Stimulated activated naive B cell treated with anti-CD40 and anti-IgM and Interleukin-4, amounts not matched to agents 10 μg/mL and 1 μg/mL and 100 μg/mL, for 72 hours (primary cell): ENCODE data around the gene TOGARAM1.
A peak's percentile ranks its signal among the peaks of the same experiment; 100 is the strongest.
"Not testable (repeated sequence)": the region's sequence is repeated elsewhere in the genome, so short reads cannot be mapped to it uniquely, and the experiment has no call there.

Source experiments
- ATAC-seq, 2 donors: fragments of 150-1000 bp; cut with Tn5 transposase; replicated peaks; 2 replicates each; pipeline ENCODE4 v1.10.0; 2021; ENCODE audit warnings: moderate library complexity in 1 of 2
- DNase-seq: peaks from one replicate; pipeline ENCODE4 v3.0.0; 2021
- H3K27ac Mint-ChIP-seq: one replicate; pipeline ENCODE4 v1.8.0; 2022; ENCODE audit warnings: mild to moderate bottlenecking, mixed read lengths
- H3K27me3 Mint-ChIP-seq, 2 donors: one replicate each; pipeline ENCODE4 v1.8.0; 2022; ENCODE audit warnings: mixed read lengths in 2 of 2
- H3K36me3 Mint-ChIP-seq, 2 donors: one replicate each; pipeline ENCODE4 v1.8.0; 2022; ENCODE audit warnings: mixed read lengths in 2 of 2, mild to moderate bottlenecking in 1 of 2
- H3K4me1 Mint-ChIP-seq, 2 donors: one replicate each; pipeline ENCODE4 v1.8.0; 2022; ENCODE audit warnings: mixed read lengths in 2 of 2, mild to moderate bottlenecking in 1 of 2
- H3K4me3 Mint-ChIP-seq, 2 donors: one replicate each; pipeline ENCODE4 v1.8.0; 2022; ENCODE audit warnings: mild to moderate bottlenecking in 2 of 2, mixed read lengths in 2 of 2, moderate library complexity in 1 of 2
- H3K9me3 Mint-ChIP-seq, 2 donors: one replicate each; pipeline ENCODE4 v1.8.0; 2022; ENCODE audit warnings: mixed read lengths in 2 of 2, mild to moderate bottlenecking in 1 of 2

Gene TOGARAM1

DNA sequence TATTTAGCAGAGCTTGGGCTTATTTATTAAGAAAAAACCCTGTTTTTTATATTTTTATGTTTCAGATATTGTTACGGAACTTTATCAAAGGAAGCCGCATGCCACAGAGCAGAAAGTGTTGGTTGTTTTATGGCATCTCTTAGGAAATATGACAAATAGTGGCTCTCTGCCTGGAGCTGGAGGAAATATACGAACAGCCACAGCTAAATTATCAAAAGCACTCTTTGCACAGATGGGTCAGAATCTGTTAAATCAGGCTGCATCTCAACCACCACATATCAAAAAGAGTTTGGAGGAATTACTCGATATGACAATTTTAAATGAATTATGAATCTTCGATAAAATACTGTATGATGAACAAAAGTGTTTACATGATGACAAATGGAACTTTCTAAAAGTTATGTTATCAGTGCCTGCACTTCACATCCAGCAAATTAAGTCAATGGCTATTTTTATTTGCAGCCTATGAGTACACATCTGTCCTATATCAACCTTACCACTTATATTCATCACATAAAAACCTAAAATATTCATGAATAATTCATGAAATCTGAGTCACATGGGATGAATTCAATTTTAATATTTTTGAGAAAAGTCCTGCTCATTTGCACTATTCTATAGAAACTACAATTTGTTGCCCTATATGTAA, 111.4 kb downstream of the TOGARAM1 start:
- no peak for DNase-seq
- Mint-ChIP-seq H3K4me1 (peaks cover 0 to 5% of the 10 kb centered on the region in 2 donors), H3K36me3 (peaks cover 4 to 6% of the 10 kb centered on the region in 2 donors), H3K27ac (no peak overlapping the region), H3K9me3 (no peaks in the 10 kb centered on the region), H3K4me3 (no peak overlapping the region), H3K27me3 (no peaks in the 10 kb centered on the region)
- no peak for ATAC-seq

DNA sequence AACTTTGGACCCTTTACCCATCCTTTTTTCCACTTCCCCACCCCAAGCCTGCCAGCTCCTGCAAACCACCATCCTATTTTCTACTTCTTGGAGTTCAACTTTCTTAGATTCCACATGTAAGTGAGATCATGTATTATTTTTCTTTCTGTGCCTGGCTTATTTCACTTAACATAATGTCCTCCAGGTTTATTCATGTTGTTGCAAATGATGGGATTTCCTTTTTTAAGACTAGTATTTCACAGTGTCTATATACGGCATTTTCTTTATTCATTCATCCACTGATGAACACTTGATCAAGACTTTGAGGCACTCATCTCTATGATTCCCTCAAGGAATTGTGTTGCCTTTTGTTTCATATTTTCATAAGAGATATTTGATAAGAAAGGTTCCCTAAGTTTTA, 116.3 kb downstream of the TOGARAM1 start:
- no peak for ATAC-seq
- H3K27me3 Mint-ChIP-seq: no peaks in the 10 kb centered on the region
- H3K36me3 Mint-ChIP-seq: peaks cover 0 to 4% of the 10 kb centered on the region in 2 donors
- no peaks in the 10 kb centered on the region for H3K9me3 Mint-ChIP-seq
- H3K4me3 Mint-ChIP-seq: no peak overlapping the region
- H3K27ac Mint-ChIP-seq: no peak overlapping the region
- H3K4me1 Mint-ChIP-seq: peaks cover 3 to 4% of the 10 kb centered on the region in 2 donors
- no peak for DNase-seq

DNA sequence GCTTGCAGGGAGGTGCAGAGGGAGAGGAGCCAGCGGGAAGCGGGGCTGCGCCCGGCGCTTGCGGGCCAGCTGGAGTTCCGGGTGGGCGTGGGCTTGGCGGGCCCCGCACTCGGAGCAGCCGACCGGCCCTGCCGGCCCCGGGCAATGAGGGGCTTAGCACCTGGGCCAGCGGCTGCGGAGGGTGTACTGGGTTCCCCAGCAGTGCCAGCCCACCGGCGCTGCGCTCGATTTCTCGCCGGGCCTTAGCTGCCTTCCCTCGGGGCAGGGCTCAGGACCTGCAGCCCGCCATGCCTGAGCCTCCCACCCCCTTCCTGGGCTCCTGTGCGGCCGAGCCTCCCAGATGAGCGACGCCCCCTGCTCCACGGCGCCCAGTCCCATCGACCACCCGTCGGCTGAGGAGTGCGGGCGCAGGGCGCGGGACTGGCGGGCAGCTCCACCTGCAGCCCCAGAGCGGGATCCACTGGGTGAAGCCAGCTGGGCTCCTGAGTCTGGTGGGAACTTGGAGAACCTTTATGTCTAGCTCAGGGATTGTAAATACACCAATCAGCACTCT, 118.5 kb downstream of the TOGARAM1 start:
- not testable (repeated sequence) for H3K4me3 Mint-ChIP-seq, H3K27me3 Mint-ChIP-seq, H3K9me3 Mint-ChIP-seq, H3K27ac Mint-ChIP-seq, ATAC-seq, H3K36me3 Mint-ChIP-seq, DNase-seq
- H3K4me1 Mint-ChIP-seq: peaks cover 11 to 12% of the 10 kb centered on the region in 2 donors

DNA sequence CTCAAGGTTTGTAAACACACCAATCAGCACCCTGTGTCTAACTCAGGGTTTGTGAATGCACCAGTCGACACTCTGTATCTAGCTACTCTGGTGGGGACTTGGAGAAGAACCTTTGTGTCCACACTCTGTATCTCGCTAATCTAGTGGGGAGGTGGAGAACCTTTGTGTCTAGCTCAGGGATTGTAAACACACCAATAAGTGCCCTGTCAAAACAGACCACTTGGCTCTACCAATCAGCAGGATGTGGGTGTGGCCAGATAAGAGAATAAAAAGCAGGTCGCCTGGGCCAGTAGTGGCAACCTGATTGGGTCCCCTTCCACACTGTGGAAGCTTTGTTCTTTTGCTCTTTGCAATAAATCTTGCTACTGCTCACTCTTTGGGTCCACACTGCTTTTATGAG, 119.1 kb downstream of the TOGARAM1 start:
- H3K4me1 Mint-ChIP-seq: peaks cover 11 to 18% of the 10 kb centered on the region in 2 donors
- H3K36me3 Mint-ChIP-seq, DNase-seq, H3K27ac Mint-ChIP-seq, H3K27me3 Mint-ChIP-seq, H3K9me3 Mint-ChIP-seq, H3K4me3 Mint-ChIP-seq, ATAC-seq: not testable (repeated sequence)

DNA sequence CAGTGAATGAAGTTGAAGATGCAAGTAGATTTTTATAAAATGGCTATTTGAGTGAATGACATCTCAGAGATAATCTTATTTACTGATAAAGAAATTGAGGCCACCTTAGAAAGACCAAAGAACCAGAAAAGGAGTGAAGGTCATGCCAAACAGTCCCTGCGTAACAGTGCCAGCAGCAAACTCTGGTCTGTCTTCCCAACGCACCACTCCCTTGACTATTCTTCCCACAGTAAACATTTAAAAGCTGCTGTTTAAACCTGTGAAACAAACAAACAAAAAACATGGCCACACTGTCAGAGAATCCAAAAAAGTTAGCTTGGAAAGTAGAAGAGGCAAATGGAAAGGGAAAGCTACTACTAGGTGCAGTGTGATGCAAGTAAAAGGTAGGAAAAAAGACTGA, 120.4 kb downstream of the TOGARAM1 start:
- Mint-ChIP-seq H3K4me3 (no peak overlapping the region), H3K27ac (no peak overlapping the region), H3K36me3 (peaks cover 11 to 13% of the 10 kb centered on the region in 2 donors), H3K4me1 (peaks cover 16 to 32% of the 10 kb centered on the region in 2 donors), H3K27me3 (no peaks in the 10 kb centered on the region), H3K9me3 (no peaks in the 10 kb centered on the region)
- DNase-seq (no peak), ATAC-seq (no peak)

DNA sequence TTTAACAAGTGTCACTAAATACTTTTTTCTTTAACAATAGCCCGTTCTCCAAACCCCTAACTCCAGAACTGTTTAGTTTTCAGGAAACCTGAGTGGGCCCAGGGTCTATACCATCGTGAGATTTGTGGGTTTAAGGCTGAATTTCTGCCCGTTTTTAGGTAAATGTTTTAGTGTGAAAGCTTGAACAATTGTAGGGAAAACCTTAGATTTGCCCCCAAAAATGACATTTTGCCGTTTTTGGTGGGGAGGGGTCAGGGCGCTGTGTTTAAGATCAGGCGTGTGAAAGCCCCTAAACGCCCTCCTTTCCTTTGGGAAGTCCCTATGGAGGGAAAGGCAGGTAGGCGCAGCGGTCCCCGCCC, 121.6 kb downstream of the TOGARAM1 start:
- no peaks in the 10 kb centered on the region for H3K9me3 Mint-ChIP-seq
- DNase-seq: no peak
- ATAC-seq: peak in 1 of 2 donors; percentile 6
- peaks cover 11 to 19% of the 10 kb centered on the region in 2 donors for H3K36me3 Mint-ChIP-seq
- H3K4me1 Mint-ChIP-seq: peaks cover 23 to 41% of the 10 kb centered on the region in 2 donors
- H3K4me3 Mint-ChIP-seq: peak overlapping the region; percentile 96 to 98
- no peaks in the 10 kb centered on the region for H3K27me3 Mint-ChIP-seq
- H3K27ac Mint-ChIP-seq: peak overlapping the region; percentile 70

DNA sequence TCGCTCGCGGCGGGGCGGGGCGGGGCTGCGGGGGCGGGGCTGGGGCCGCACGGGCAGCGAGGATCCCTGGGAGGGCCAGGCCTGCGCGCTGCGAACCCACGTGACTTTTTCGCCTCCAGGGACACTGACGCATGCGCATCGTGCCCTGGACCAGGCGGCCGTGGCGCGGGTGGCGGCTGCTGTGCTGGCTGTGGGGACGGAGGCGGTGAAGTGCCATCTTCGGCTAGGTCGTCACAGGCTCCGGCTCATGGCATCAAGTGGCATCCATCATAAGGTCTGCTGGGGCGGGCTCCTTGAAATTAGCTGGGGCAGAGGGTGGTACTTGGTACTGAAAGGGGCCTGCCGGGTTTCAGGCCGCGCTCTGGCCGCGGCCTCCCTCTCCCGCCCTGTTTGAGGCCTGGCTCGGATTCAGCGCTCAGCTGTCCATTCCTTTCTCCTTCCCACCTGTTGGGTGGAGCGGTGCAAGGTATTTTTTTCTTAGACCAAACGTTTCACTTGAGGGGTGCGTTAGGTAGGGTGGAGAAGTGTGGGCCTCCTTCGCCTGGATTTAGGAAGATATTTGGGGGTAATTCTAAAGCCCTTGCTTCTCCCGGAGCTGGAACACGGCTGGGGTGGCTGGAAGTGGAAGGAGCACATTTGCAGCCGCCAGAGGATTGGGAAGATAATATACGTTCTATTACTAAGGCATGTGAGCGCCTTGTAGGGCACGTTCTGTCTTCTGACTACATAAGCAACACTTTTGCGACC, 122.2 kb downstream of the TOGARAM1 start, which contains the start of gene PRPF39:
Gene PRPF39 (plus strand): TSS at position 141 of the 747 bp plus-strand sequence. CDS start 11,124 bp downstream, outside the sequence.
- Mint-ChIP-seq H3K27ac (peak within 1 kb of the TSS; percentile 98), H3K4me1 (peaks cover 23 to 45% of the 10 kb centered on the region in 2 donors), H3K36me3 (peaks cover 11 to 19% of the 10 kb centered on the region in 2 donors), H3K4me3 (peak within 1 kb of the TSS; percentile 96 to 98), H3K27me3 (no peaks in the 10 kb centered on the region), H3K9me3 (no peaks in the 10 kb centered on the region)
- ATAC-seq: peak; percentile 93 to 99
- DNase-seq: peak; percentile 96

DNA sequence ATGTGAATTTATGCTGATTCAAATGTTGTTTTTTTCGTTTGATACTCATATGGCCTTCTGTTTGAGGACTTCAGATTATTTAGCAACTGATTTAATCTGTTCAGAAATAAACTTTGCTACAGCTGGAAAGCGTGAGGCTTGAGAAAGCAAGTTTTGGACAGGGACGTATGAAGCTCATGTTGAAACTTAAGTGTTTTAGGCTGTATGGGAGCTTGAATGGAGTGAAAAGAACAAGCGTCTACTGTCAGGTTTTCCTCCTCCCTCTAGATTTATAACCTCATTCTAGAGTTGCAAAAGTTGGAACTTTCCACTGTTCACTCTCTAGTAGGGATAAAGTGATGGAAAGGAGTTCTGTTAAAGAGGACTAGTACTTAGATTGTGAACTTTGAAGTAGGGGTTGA, 123.0 kb downstream of the TOGARAM1 start:
- no peak for DNase-seq
- H3K27me3 Mint-ChIP-seq: no peaks in the 10 kb centered on the region
- ATAC-seq: no peak
- H3K9me3 Mint-ChIP-seq: no peaks in the 10 kb centered on the region
- peaks cover 28 to 53% of the 10 kb centered on the region in 2 donors for H3K4me1 Mint-ChIP-seq
- peak overlapping the region; percentile 66 for H3K27ac Mint-ChIP-seq
- H3K36me3 Mint-ChIP-seq: peaks cover 11 to 19% of the 10 kb centered on the region in 2 donors
- H3K4me3 Mint-ChIP-seq: peak overlapping the region; percentile 96 to 98

DNA sequence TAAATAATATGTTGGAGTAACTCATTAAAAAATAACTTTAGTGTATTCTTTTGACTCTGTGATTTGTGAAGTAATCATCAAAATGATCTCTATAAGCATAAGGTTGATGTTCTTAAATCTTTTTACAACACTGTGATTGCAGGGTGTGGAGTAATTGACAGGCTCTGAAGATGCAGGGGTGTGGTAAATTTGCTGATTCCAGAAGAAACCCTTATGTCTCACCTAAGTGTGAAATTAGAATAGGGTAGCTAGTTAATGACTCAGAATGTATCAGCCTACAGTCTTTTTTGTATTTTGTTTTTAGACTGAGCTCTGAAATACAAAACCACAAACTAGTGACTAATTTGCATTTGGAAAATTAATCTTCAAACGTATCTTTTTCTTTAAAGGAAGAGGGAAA, 127.8 kb downstream of the TOGARAM1 start:
- peaks cover 27 to 60% of the 10 kb centered on the region in 2 donors for H3K4me1 Mint-ChIP-seq
- ATAC-seq (peak; percentile 89 to 96), DNase-seq (no peak)
- H3K27me3 Mint-ChIP-seq: no peaks in the 10 kb centered on the region
- no peaks in the 10 kb centered on the region for H3K9me3 Mint-ChIP-seq
- no peak overlapping the region for H3K4me3 Mint-ChIP-seq
- peaks cover 7 to 17% of the 10 kb centered on the region in 2 donors for H3K36me3 Mint-ChIP-seq
- no peak overlapping the region for H3K27ac Mint-ChIP-seq

DNA sequence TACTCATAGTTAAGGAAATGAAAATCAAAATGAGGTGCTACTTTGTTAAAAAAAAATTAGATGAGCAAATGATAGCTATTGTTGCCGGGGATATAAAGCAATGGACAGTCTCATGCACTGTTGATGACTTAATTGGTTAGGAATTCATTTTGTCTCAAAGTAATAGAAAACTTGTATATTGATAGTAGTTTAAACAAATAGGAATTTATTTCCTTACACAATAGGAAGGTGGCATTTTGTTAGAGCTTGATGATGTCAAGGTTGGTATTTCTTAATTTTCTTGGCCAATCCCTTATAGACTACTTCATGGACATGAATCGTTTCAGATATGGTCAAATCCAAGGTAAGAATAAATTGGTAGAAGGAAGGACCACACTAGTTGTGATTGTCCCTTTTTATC, 129.7 kb downstream of the TOGARAM1 start:
- H3K9me3 Mint-ChIP-seq: no peaks in the 10 kb centered on the region
- no peak for DNase-seq
- H3K4me1 Mint-ChIP-seq: peaks cover 19 to 41% of the 10 kb centered on the region in 2 donors
- H3K36me3 Mint-ChIP-seq: peaks cover 16 to 29% of the 10 kb centered on the region in 2 donors
- H3K4me3 Mint-ChIP-seq: no peak overlapping the region
- no peaks in the 10 kb centered on the region for H3K27me3 Mint-ChIP-seq
- no peak overlapping the region for H3K27ac Mint-ChIP-seq
- ATAC-seq: no peak

DNA sequence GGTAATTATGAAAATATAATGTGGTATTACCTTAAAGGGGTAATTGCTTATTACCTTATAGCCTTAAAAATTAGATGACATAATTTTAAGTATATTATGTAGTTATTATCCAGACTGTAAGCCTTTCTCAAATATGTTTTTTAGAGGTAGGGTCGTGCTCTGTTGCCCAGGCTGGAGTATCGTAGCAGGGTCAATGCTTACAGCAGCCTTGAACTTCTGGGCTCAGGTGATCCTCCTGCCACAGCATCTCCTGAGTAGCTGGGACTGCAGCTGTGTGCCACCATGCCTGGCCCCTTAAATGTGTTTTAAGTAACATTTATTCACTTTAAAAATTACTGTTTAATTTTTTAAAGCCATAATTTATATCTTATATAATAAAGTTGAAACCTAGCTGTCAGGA, 132.3 kb downstream of the TOGARAM1 start:
- no peaks in the 10 kb centered on the region for H3K9me3 Mint-ChIP-seq
- H3K27me3 Mint-ChIP-seq: no peaks in the 10 kb centered on the region
- H3K36me3 Mint-ChIP-seq: peaks cover 26 to 35% of the 10 kb centered on the region in 2 donors
- ATAC-seq (no peak), DNase-seq (no peak)
- H3K4me3 Mint-ChIP-seq: no peak overlapping the region
- H3K4me1 Mint-ChIP-seq: peaks cover 9 to 19% of the 10 kb centered on the region in 2 donors
- H3K27ac Mint-ChIP-seq: no peak overlapping the region

DNA sequence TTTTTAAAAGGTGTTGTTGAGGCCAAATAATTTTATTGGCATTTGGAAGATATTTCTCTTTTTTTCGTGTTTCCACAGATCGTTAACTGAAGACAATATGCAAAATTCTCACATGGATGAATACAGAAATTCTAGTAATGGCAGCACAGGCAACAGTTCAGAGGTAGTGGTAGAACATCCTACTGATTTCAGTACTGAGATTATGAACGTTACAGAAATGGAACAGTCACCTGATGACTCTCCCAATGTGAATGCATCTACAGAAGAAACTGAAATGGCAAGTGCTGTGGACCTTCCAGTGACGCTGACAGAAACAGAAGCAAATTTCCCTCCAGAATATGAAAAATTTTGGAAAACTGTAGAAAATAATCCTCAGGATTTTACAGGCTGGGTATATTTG, 133.2 kb downstream of the TOGARAM1 start:
- DNase-seq (no peak), ATAC-seq (peak in 1 of 2 donors; percentile 39)
- no peaks in the 10 kb centered on the region for H3K27me3 Mint-ChIP-seq
- H3K4me1 Mint-ChIP-seq: peaks cover 6 to 11% of the 10 kb centered on the region in 2 donors
- H3K36me3 Mint-ChIP-seq: peaks cover 33 to 43% of the 10 kb centered on the region in 2 donors
- H3K9me3 Mint-ChIP-seq: no peaks in the 10 kb centered on the region
- H3K4me3 Mint-ChIP-seq: no peak overlapping the region
- H3K27ac Mint-ChIP-seq: no peak overlapping the region

DNA sequence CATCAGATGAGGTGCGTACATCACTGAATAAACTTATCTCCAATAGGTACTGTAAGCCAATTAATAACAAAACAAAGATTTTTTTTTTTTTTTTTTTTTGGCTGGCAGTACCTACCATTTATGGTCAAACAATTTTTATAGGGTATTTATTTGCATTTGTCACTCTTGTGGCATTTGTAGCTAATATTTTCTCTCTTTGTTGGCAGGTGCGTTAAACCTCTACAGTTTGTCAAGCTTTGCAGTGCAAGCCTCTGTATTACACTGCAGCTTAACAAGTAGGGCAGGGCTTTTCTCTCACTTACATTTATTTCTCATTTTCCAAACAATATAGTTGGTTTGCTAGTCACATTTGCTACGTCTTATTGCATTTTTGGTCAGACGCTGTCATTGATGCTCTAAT, 134.2 kb downstream of the TOGARAM1 start:
- Mint-ChIP-seq H3K9me3 (no peaks in the 10 kb centered on the region), H3K27me3 (no peaks in the 10 kb centered on the region), H3K27ac (no peak overlapping the region), H3K36me3 (peaks cover 33 to 48% of the 10 kb centered on the region in 2 donors), H3K4me1 (peaks cover under 1 to 1% of the 10 kb centered on the region in 2 donors), H3K4me3 (no peak overlapping the region)
- ATAC-seq: no peak
- DNase-seq: no peak

DNA sequence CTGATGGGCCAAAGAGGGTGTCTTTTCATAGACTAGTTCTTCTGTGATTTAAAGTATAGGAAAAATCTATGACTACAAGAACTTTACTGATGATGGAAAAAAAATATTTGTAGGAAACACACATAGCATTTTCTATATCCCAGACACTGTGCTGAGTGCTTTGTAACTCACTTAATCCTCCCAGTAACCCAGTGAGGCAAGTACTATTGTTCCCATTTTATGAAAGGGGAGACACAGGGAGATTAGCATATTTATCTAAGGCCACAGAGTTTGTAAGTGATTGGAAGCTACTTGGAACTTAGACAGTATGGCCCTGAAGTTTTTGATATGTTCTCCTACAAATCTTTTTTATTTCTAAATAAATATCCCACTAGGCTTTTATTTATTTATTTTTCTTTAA, 141.8 kb downstream of the TOGARAM1 start:
- Mint-ChIP-seq H3K4me1 (peaks cover 0 to 1% of the 10 kb centered on the region in 2 donors), H3K9me3 (no peaks in the 10 kb centered on the region), H3K36me3 (peaks cover 22 to 48% of the 10 kb centered on the region in 2 donors), H3K27me3 (no peaks in the 10 kb centered on the region), H3K27ac (no peak overlapping the region), H3K4me3 (no peak overlapping the region)
- ATAC-seq (no peak), DNase-seq (no peak)
